Measurements from ENCODE around the gene CDKN1C.

GRCh38 chr11:2858995-2859698, 26.4 kb downstream of the CDKN1C start:
- TF ChIP-seq, protein P1, sequence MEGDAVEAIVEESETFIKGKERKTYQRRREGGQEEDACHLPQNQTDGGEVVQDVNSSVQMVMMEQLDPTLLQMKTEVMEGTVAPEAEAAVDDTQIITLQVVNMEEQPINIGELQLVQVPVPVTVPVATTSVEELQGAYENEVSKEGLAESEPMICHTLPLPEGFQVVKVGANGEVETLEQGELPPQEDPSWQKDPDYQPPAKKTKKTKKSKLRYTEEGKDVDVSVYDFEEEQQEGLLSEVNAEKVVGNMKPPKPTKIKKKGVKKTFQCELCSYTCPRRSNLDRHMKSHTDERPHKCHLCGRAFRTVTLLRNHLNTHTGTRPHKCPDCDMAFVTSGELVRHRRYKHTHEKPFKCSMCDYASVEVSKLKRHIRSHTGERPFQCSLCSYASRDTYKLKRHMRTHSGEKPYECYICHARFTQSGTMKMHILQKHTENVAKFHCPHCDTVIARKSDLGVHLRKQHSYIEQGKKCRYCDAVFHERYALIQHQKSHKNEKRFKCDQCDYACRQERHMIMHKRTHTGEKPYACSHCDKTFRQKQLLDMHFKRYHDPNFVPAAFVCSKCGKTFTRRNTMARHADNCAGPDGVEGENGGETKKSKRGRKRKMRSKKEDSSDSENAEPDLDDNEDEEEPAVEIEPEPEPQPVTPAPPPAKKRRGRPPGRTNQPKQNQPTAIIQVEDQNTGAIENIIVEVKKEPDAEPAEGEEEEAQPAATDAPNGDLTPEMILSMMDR (IDR thresholded peaks at IDR 0.05), result no peak
- no peak for TF ChIP-seq POLR2A (IDR thresholded peaks at IDR 0.05)
